MCF 10A (cell line): ENCODE results near the gene TWNK. TPM values are rescaled to one million over a fixed set of nuclear protein-coding genes. Genes with fewer than 3 reads are reported as not detected.

Experiments used
- BruUV-seq: library from RNA; stranded (reverse); fragments of 400-500 nt; replicated peaks from 2 replicates; lab custom pipeline; 2021; lab: Mats Ljungman, UMichigan
- CTCF ChIA-PET: fragments of 300-600 bp; sonication (Branson Sonifier 250); formaldehyde crosslinking; extraction: SDS; loops from one replicate; lab custom pipeline; 2021; ENCODE audit warnings: antibody characterized with exemption, inconsistent platforms; lab: Yijun Ruan, JAX
- POLR2A ChIA-PET: fragments of 300-600, 350-650 bp; sonication (Branson Sonifier 250); formaldehyde crosslinking; extraction: SDS; loops from one replicate; lab custom pipeline; 2020; ENCODE audit warnings: antibody characterized with exemption, inconsistent platforms; lab: Yijun Ruan, JAX
- DNase-seq: peaks from one replicate; pipeline ENCODE4 v3.0.0-alpha.2; 2018; ENCODE audit not compliant: unreplicated experiment
- H3K27ac Mint-ChIP-seq: one replicate; pipeline ENCODE4 v1.8.0; 2022; ENCODE audit warnings: mild to moderate bottlenecking, low read depth, mixed read lengths; ENCODE audit not compliant: unreplicated experiment
- H3K27me3 Mint-ChIP-seq: one replicate; pipeline ENCODE4 v1.8.0; 2022; ENCODE audit warnings: mixed read lengths; ENCODE audit not compliant: insufficient read depth, unreplicated experiment
- H3K36me3 Mint-ChIP-seq: one replicate; pipeline ENCODE4 v1.8.0; 2022; ENCODE audit warnings: mild to moderate bottlenecking, moderate library complexity, mixed read lengths; ENCODE audit not compliant: insufficient read depth, unreplicated experiment
- H3K4me1 Mint-ChIP-seq: one replicate; pipeline ENCODE4 v1.8.0; 2022; ENCODE audit warnings: mixed read lengths; ENCODE audit not compliant: insufficient read depth, unreplicated experiment
- H3K4me3 Mint-ChIP-seq: one replicate; pipeline ENCODE4 v1.8.0; 2022; ENCODE audit warnings: mild to moderate bottlenecking, moderate library complexity, mixed read lengths; ENCODE audit not compliant: unreplicated experiment
- H3K9me3 Mint-ChIP-seq: one replicate; pipeline ENCODE4 v1.8.0; 2022; ENCODE audit warnings: mixed read lengths; ENCODE audit not compliant: unreplicated experiment
- intact Hi-C: fragments of 100-400 bp; cut with micrococcal nuclease; formaldehyde crosslinking; loops from 2 replicates; pipeline ENCODE4 v1.14.1; 2022
- total RNA-seq: library from RNA; stranded (reverse); gene quantifications from 2 replicates; pipeline ENCODE4 v1.2.3, GENCODE V29; 2022
- TF ChIP-seq, protein P1 (sequence below): fragments of 200-600 bp; IDR thresholded peaks from one replicate; pipeline ENCODE4 v1.8.0; 2022; ENCODE audit warnings: antibody characterized with exemption, mild to moderate bottlenecking; ENCODE audit not compliant: unreplicated experiment

The TWNK gene
- total RNA-seq, 1 experiment from 2014 or later = 27.9 TPM

DNA sequence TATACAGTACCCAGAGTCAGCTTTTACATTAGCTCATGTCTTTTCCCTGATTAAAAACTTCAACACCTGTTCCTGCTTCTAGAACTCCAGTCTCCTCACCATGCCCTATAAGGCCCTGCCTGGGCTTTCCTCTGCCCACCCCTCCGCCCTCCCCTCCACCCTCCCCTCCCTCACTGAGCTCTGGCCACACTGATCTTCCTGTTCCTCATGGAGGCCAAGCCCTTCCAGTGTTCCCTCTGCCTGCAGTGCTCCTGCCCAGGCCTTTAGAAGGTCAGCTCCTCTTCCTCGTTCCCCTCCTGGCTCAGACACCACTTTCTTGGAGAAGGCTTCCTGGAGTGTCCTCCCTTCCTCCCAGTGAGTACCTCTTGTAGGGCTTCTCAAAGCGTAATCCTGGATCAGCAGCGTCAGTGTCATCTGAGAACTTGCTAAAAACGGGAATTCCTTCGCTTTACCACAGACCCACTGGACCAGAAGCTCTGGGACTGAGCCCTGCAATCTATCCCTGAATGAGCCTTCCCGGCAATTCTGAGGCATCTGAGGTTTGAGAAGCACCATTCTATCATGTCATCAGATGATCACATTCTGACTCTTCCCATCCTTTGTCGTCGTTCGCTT is 39.9 kb downstream of the TWNK start:
- intact Hi-C loops = no loop called here
- Mint-ChIP-seq H3K27ac (no peak overlapping the region), H3K9me3 (no peaks in the 10 kb centered on the region), H3K36me3 (no peaks in the 10 kb centered on the region), H3K4me1 (peaks cover 15% of the 10 kb centered on the region), H3K27me3 (no peaks in the 10 kb centered on the region), H3K4me3 (no peak overlapping the region)
- POLR2A ChIA-PET = no interaction called here
- CTCF ChIA-PET = interaction anchor here (0.7 to 4.0 kb wide), 4 partner anchors 7 to 29 kb away, joined by 3 to 40 read pairs (median 4); no protein-coding TSS in a partner anchor
- TF ChIP-seq, protein P1, sequence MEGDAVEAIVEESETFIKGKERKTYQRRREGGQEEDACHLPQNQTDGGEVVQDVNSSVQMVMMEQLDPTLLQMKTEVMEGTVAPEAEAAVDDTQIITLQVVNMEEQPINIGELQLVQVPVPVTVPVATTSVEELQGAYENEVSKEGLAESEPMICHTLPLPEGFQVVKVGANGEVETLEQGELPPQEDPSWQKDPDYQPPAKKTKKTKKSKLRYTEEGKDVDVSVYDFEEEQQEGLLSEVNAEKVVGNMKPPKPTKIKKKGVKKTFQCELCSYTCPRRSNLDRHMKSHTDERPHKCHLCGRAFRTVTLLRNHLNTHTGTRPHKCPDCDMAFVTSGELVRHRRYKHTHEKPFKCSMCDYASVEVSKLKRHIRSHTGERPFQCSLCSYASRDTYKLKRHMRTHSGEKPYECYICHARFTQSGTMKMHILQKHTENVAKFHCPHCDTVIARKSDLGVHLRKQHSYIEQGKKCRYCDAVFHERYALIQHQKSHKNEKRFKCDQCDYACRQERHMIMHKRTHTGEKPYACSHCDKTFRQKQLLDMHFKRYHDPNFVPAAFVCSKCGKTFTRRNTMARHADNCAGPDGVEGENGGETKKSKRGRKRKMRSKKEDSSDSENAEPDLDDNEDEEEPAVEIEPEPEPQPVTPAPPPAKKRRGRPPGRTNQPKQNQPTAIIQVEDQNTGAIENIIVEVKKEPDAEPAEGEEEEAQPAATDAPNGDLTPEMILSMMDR = no peak
- no TSS peak for BruUV-seq
- no peak for DNase-seq

DNA sequence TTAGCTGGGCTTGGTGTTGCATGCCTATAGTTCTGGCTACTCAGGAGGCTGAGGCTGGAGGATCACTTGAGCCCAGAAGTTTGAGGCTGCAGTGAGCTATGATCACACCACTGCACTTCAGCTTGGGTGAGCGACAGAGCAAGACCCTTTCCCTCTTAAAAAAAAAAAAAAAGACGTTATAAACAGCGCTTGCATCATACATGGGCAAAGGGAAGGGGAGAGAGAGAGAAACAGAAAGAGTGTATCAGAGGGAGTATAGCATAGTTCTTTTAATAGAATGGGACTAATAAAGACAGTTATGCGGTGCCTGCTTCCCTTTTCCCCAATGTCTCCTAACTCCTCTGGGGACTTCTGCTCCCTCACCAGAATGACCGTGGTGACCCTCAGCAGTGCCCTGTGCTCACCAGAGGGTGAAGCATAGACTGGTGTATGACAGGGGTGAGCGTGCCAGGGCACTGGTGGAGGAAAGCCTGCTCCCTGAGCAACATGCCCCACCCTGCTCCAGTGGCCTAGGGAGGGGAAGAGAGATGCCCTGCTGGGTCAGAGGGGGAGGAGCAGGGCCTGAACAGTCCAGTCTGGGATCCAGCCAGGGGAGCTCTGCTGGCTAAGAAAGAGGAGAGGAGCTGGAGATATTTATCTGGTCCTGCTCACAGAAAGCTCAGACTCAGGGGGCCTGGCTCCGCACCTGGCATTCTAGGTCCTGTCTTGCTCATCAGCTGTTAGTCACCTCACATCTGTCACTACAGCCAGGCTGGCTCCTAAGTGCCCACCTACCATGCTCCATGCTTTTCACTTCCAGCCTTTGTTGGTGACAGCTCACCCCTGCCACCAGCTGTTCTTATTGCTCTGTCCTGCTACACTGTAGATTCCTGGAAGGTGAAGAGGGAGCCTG is 41.3 kb downstream of the TWNK start:
- Mint-ChIP-seq H3K27ac (no peak overlapping the region), H3K36me3 (no peaks in the 10 kb centered on the region), H3K4me1 (peaks cover 29% of the 10 kb centered on the region), H3K4me3 (no peak overlapping the region), H3K9me3 (no peaks in the 10 kb centered on the region), H3K27me3 (no peaks in the 10 kb centered on the region)
- intact Hi-C loops = no loop called here
- TF ChIP-seq, protein P1 = no peak
- CTCF ChIA-PET = interaction anchor here (0.7 to 4.0 kb wide), 5 partner anchors 10 to 28 kb away, joined by 3 to 40 read pairs (median 3); no protein-coding TSS in a partner anchor
- no peak for DNase-seq
- BruUV-seq = no TSS peak
- POLR2A ChIA-PET = interaction anchor here (0.8 to 4.4 kb wide), 6 partner anchors 9 to 41 kb away, joined by 3 to 74 read pairs (median 3); partner anchors contain the start of genes LZTS2, MRPL43 and TWNK

DNA sequence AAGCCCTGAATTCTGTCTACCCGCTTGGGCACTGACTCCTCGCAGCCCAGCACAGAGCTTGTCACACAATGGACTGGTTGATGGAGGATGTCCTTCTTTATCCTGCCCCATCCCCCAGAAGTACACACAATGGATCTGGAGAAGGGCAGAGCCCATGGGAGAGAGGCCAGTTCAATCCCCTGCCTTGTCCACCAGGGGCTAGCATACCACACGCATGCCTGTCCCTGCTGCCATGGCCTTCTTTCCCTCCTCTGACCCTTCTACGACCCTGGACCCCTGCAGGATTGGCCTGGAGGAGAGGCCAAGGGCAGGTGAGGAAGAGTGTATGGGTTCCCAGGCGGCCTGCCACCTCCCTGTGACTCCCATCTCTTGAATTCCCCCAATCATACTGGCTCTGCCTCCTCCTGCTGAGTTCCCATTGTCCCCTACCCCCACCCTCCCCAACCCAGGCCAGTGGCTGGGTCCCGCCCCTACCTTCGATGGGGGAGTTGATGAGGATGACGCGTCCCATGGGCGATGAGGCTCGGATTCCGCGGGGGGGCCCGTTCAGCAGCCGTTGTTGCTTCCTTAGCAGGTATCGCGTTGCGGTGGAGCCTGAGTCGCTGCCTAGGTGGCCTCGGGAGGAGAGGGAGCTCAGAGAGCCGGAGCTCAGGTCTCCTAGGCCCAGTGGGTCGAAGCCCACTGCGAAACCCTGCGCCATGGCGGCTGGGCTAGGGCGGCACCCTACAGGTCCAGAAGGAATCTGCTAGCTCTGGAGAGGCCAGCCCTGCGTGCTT is 42.4 kb downstream of the TWNK start:
- DNase-seq = no peak
- TF ChIP-seq, protein P1 = no peak
- POLR2A ChIA-PET = interaction anchor here (0.8 to 4.4 kb wide), 8 partner anchors 10 to 42 kb away, joined by 3 to 82 read pairs (median 4); partner anchors contain the start of genes LZTS2, MRPL43 and TWNK
- no peaks in the 10 kb centered on the region for H3K27me3 Mint-ChIP-seq
- peaks cover 31% of the 10 kb centered on the region for H3K4me1 Mint-ChIP-seq
- CTCF ChIA-PET = interaction anchor here (0.6 to 4.0 kb wide), 7 partner anchors 9 to 21 kb away, joined by 3 to 40 read pairs (median 4); no protein-coding TSS in a partner anchor
- no peaks in the 10 kb centered on the region for H3K36me3 Mint-ChIP-seq
- BruUV-seq = no TSS peak
- intact Hi-C loops = loop anchor here (5.0 kb wide), 1 partner anchor 38 kb away; no protein-coding TSS in a partner anchor
- no peak overlapping the region for H3K4me3 Mint-ChIP-seq
- H3K27ac Mint-ChIP-seq = no peak overlapping the region
- H3K9me3 Mint-ChIP-seq = no peaks in the 10 kb centered on the region
